GM12892 (cell line): Measurements from ENCODE around the gene SLAMF9.

Source experiments
- POLR2A ChIP-seq: IDR thresholded peaks from 2 replicates; pipeline ENCODE4 v1.6.1; 2011; ENCODE audit warnings: low read depth, low read length, control low read depth
- POLR2AphosphoS5 ChIP-seq: IDR thresholded peaks from 2 replicates; pipeline ENCODE4 v1.6.1; 2011; ENCODE audit warnings: low read depth, low read length, control low read depth
- TAF1 ChIP-seq: IDR thresholded peaks from 2 replicates; pipeline ENCODE4 v1.6.1; 2011; ENCODE audit warnings: low read depth, mild to moderate bottlenecking, control low read depth, low read length, borderline replicate concordance

- TF ChIP-seq POLR2AphosphoS5 (no peak), TAF1 (no peak), POLR2A (no peak)
Measured at GRCh38 chr1:159986531-159986930, 32.5 kb upstream of the SLAMF9 start.
